GM18502 (cell line): ENCODE measurements around the gene FNDC11.

Source experiments
- ATAC-seq: cut with Tn5 transposase; IDR thresholded peaks from one replicate; pipeline ENCODE4 v1.9.1; 2021; ENCODE audit warnings: mild to moderate bottlenecking; ENCODE audit not compliant: unreplicated experiment, poor library complexity

The FNDC11 gene

DNA sequence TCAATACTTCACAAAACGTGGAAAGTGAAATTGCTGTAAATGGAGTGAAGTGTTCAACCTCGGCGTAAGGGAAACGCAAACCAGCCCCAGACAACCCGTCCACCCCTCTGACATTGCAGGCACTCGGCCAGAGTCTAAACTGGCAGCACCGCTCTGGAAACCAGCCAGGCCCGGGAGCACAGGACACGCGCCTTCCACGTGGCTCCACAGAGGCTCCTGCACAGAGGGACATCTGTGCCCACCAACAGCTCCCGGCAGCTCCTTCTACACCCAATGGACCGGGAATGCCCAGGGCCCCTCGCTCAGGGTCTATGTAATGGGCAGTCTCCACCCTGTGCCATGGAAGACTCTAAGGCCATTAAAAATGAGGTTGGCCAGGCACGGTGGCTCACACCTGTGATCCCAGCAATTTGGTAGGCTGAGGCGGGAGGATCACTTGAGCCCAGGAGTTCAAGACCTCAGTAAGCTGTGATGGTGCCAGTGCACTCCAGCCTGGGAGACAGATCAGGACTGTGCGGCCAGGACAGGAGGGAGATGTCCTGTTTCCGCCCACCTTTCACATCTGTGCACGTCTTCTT lies 23.4 kb downstream of the FNDC11 start:
- no peak for ATAC-seq

DNA sequence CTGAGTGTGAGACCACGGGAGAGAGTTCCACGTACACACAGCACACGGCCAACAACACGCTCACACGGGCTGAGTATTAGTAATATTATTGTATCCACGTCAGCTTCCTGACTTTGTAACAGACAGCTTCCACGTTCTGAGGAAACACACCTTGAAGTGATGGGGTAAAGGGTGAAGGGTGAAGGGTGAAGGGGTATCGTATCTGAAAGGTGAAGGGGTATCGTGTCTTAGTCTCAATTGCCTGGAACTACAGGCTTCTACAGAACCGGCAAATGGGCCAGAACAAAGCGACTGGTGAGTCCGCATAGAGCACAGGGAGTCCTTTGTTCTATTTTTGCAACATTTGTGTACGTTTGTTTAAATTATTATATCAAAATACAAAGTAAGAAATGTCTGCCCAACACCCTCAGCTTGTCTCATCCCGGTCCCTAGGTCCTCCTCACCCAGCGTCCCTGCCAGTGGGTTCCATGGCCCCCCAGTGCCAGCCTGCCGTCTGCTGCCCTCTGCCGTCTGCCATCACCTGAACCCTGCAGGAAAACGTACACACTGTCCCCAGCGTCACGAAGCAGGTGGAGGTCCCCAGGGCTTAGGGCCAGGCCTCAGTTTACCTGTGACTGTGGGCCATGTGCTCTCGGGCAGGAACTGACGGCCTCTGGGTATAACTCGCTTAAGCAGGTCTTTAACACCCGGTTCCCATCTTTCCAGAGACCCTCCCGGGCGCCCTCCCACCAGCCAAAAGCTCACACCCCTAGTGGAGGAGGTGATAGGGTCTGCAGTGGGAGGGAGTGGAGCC lies 24.5 kb downstream of the FNDC11 start:
- no peak for ATAC-seq

DNA sequence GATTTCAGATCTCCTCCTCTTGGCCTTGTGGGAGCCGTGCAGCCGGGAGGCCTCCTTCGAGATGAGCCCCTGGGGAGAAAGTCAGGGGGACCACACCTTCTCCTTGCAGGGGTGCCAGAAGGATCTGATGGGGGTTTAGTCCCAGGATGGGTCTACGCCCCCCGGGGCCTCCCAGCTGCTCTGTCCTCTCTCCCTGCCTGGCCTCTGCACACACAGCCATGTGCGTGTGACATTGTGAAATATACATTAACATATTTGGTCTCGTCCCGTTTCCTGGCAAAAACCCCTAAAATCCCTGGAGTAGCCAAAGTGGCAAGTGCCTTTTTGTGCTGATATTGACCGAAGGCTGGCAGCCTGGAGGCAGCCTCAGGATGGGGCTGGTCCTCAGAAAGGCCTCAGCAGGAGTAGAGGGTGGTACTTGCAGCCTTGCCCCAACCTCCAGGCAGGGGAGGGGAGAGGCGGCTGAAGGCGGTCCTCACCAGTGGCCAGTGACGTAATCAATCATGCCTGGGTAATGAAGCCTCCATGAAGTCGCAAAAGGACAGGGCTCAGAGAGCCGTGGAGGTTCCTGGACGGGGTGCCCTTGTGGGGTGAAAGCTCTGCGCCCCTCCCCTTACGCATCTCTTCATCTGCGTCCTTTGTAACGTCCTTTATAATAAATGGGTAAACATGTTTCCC lies 25.2 kb downstream of the FNDC11 start:
- ATAC-seq = no peak

DNA sequence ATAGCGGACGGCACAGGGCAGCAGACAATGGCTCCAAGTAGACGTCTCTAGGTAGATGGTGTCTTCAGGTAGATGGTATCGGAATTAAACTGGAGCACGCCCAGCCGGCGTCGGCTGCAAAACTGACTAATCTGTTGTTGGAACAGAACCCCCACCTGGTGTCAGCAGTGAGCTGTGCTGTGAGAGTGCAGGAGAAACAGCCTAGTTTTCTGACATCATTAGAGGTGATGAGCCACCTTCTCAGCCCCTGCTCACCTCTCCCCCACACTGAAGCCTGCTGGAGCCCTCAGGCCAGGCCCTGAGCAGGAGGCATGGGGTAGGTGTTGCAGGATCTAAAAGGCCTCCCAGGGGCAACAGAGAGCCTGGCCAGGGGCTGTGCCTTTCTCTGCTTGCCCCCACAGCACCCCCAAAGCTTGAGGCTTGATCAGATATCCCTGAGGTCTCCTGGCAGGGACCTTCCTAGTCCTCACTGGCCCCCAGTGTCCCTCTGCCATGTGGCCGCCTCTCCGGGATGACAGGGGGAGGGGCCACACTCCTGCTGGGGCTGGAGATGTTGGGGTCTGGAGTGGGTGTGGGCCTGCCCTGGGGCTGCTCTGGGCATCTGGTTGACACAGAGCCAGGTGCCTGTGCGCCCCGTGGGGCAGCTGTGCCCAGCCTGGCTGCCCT lies 27.0 kb downstream of the FNDC11 start:
- ATAC-seq = no peak

DNA sequence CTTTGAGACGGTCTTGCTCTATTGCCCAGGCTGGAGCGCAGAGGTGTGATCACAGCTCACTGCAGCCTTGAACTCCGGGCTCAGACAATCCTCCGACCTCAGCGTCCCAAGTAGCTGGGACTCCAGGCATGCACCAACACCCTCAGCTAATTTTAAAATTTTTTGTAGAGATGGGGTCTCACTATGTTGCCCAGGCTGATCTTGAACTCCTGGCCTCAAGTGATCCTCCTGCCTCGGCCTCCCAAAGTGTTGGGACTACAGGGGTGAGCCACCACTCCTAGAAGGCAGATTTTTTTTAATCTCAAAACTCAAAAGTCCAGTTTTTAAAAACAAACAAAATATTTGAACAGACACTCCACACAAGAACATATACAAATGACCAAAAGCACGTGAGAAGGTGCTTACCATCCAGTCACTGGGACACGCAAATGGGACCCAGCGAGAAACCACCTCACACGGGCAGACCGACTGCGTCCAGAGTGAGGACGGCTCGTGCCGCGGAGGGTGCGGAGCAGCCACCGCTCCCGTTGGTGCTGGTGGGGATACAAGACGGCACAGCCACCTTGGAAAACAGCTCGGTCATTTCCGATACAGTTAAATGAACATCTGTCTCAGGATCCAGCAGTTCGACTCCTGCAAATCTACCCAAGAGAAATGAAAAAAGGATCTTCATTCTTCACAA lies 28.6 kb downstream of the FNDC11 start:
- no peak for ATAC-seq

DNA sequence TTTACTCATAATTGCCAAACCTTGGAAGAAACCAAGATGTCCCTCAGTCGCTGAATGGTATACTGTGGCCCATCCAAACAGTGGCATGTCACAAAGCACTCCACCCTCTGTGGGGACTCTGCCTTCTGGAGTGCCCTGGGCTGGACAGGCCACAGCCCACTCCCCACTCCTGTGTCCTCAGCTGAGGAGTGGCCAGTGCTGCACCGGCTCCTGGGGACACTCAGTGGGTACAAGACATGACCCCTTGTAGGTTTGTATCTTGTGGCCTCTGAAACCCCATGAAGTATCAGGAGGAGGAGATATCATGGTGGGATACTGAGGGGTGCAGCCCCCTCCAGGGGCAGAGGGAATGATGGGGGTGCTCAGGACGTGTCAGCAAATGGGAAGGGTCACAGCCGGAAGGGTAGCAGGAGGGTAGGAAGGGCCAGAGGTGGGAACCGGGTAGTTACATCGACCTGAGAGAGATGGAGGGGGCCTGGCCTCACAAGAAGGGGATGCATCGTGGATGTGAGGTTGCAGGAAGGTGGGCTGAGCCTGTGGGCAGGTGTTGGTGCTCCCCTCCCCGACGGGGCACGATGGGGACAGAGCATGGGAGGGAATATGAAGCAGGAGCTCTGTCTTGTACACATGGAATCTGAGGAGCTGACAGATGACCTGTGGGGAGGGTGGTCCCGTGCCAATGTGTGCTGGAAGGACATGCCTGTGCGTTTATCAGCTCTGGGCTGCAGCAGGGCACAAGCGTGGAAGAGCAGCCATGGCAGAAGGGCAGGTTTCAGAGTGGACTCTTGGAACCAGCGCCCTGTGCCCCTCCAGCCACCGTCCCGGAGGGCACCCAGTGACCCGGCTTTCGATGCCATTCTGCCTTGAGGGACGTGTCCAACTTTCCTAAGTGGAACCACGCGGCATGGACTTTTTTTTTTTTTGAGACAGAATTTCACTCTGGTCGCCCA lies 31.9 kb downstream of the FNDC11 start:
- no peak for ATAC-seq

DNA sequence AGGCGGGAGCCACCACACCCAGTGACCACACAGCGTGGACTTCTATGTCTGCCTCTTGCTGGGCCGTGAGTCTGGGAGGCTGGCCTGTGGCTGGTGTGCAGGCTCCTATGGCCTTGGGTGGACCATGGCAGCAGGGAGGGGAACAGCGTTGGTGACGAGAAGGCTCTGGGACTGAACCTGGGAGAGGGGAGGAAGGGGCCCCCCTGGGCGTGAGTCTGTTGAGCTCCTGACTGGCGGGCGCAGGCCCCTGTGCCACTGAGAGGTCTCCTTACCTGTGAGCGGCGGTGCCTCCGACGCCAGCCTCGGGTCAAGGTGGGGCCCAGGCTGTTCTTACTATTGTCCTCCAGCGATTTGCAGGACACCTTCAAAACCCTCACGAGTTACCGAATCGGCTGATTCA lies 32.8 kb downstream of the FNDC11 start:
- no peak for ATAC-seq

DNA sequence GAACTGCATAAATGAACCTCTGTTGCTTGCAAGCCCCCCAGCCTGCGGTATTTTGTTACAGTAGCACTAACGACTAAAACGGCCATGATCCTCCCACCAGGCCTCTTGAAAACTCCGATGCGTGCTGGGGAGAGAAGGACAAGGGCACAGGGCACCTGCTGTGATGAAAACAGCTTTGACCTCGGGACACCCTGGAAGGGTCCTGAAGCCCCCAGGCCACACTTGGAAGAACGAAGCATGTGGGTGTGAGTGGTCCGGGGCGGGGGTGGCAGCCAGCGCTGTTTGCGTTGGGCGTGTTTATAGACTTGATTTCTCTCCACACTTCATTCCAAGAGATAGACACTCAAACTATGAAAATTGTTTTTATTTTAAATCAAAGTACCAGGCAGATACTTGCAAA lies 33.3 kb downstream of the FNDC11 start:
- no peak for ATAC-seq

DNA sequence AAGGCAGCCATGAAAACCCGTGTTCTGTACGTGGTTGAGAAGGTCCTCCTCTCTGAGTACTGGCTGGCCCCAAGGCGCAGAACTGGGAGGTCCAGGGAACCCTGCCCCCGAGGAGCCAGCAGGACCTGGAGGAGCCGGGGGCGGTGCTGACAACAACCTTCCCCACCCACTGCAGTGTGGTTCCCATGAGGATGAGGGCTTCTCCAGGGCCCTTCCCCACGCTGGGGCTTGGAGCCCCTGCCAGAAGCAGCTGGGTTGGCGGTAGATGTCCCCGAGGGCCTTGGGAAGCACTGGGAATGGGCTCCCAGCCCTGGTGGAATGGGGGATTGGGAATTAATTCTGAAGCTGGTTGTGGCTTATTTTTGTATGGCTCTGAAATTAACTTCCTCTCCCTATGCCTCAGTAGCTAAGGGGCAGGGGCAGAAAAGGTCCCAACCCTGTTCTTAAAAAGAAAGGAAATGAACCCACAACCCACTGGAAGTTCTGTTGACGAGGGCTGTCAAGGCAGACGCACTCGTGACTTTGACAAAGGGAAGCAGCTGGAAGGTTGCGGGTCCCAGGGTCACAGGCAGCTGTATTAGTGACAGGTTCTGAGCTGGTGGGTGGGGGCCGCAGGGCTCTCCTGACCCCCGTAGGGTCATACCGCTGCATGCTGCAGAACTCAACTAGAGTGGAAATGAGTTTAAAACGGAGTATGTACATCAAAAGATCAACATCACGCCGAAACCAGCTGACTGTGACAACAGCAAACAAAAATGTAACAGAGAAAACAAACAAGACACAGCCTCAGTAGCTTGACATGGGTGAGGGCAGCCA lies 34.0 kb downstream of the FNDC11 start:
- ATAC-seq = no peak

DNA sequence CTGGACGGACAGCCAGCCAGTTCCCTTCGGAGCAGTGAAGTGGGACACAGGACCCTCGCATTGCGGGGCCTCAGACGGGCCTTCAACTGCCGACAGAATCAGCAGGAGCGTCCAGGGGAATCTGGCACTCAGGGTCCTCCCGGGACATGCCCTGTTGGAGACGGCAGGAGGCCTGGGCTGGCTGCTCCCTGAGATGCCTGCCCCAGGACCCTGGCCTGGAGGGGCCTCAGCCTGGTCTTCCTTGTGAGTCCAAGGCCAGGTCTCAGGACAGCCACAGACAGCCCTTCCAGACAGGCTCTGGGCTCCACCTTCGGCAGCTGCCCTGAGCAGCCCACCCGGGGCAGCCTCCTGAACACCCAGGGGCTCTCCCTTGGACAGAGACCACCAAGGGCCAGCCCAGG lies 34.7 kb downstream of the FNDC11 start:
- no peak for ATAC-seq

DNA sequence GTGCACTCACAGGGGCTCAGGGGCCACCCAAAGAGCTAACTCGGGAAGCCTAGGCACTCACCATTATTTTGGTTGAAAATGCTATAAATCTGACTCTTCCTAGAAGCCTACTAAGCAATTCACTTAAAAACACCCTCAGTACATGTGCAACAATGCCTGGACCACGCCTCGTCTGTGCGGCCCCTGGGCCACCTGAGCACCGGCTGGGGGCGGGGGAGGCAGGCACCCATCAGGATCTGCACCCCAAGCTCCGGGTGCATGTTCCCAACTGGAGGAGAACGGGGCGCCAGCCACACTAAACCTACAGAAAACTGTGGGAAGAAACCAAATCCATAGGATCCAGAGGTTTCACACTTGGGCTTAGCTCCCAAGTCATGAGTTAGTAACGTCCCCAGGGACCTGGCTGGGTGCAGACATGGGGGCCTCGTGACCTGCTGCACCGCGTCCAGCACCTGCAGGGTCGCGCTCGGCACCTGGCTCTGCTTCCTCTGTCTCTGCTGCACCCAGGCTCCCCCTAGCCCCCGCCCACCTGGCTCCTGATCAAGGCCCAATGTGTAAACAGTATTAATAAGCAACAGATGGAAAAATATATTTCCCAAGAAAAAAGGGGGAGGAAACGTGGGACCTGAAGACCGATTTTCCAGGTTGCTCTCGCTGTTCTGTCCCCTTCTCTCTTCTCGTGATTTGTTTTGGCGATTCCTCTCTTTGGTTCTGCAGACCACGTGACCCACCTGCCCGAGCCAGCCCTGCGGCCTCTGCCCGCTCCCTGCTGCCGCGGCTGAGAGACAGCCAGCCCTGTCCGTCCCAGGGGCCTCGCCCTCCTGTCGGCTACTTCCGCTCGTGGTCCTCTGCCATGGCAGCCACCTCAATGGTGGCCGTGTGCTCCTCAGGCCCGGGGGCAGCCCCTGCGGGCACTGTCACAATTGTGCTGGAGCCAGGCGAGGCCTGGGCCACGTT lies 35.6 kb downstream of the FNDC11 start:
- no peak for ATAC-seq

DNA sequence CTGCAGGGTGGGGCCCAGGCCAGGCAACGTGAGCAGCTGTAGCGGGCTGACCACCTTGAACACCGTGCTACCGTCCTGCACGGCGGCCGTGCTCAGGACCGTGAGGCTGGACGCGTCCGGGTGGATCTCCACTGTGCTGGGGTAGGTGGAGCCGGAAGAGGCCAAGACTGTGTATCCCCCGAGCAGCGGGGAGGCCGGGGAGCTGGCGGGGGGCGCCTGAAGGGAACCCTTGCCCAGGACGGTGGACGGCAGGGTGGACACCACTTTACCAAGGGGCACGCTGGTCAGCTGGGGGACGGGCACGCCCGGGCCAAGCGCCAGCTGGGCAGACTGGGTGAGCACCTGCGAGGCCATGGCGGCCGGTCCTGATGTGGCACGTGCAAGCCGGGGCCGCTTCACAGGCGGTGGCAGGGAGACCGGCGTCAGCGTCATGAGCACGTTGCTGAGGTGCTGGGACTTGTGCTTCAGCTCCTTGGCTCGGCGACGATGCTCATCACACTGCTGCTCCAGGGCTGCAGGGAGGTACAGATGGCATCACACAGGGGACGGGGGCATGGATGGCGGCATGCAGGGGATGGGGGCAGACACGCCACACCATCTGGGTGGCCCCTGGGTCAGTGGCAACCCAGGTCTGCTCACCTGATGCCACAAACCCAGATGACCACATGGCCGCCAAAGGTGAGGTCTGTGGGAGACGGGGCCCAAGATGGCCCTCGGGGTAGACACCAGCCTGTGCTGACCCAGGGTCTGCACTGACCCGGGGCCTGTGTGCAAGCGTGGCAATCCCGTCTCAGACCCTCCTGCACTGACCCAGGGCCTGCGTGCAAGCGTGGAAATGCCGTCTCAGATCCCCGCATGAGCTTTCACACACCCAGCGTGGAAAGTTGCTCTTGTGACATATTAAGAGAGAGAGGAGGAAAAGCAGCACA lies 36.5 kb downstream of the FNDC11 start:
- ATAC-seq = no peak

DNA sequence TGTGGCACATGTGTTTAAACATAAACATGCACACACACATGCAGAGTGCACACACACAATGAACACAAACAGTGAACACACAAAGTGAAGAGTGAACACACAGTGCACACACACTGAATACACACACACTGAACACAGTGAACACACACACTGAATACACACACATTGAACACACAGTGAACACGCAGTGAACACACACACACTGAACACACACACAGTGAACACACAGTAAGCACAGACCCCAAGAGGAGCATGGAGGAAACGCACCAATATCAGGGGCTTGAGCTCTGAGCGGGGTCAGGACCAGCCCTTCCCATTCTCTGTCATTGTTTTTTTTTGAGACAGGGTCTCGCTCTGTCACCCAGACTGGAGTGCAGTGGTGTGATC lies 37.2 kb downstream of the FNDC11 start:
- ATAC-seq = no peak

DNA sequence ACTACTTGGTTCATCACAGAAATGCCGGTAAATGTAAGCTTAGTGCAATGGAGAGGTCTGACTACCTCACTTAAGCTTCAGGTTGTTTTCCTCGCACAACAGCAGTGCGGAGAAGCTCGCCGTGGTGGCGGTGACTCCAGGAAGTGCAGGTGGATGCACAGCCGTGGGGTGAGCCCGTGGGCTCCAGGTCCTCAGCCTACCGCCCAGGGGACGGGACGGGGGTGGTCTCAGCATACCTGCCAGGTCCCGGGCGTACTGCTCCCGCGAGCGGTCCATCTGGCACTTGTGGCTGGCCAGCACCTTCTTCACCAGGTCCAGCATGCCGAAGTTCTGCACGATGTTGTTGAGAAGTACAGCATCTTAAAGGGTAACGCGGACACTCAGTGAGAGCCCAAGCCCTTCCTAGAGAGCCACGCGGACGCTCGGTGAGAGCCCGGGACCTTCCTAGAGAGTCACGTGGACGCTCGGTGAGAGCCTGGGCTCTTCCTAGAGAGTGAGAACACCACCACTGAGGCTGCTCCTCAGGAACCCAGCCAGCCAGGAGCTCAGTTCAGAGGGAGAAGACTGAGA lies 37.9 kb downstream of the FNDC11 start:
- ATAC-seq = no peak

DNA sequence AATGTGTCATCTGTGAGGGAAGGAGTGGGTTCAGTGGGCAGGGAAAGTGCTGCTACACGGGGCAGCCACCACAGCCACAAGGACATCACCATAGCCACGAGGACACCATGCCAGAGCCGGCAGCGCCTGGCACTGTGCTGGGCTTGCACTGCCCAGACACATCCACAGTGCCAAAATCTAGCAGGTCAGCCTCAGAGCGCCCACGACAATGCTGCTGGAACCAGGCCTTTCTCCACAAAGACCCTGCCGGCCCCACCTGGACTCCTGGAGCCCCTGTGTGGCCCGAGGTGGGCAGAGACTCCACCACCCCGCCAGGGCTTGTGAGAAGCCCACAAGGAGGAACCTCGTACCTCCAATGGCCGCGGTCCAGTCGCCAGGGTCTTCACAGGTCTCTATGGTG lies 38.7 kb downstream of the FNDC11 start:
- ATAC-seq = no peak

DNA sequence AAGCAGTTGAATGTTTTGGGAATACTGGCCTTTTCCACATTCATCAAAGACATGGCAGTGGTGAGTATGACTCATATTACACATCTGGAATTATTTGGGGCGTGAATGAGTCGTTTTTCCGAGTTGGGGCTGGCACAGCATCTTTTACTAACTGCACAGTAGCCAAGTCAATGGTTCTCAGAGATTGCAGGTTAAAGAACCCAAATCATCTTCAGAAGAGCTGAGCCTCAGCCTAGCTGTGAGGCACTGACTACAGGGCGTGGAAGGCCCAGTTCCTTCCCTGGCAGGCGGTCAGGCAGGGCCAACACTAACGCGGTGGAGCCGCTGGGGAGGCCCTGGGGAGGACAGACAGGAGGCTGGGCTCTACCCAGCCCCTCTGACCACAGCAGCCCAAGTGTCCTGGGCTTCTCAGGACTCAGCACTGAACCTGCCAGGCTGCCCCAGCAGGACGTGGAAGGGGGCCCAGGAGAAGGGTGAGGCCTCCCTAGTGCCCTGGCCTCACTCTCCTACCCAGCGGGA lies 40.1 kb downstream of the FNDC11 start:
- ATAC-seq = no peak
